Lung (tissue), 12 donors: ENCODE measurements around the gene CD48. TPM values are rescaled to one million over a fixed set of nuclear protein-coding genes. Genes with fewer than 3 reads are reported as not detected.

Experiments
- ATAC-seq: fragments of 200-7000 bp; cut with Tn5 transposase; one replicate; pipeline ENCODE4 v1.9.1; 2020; ENCODE audit warnings: moderate number of reproducible peaks; ENCODE audit not compliant: insufficient read depth, low FRiP score
- DNase-seq, 3 donors: peaks; one replicate each; pipeline ENCODE4 v3.0.0-alpha.2; 2013 to 2017
- H3K27ac ChIP-seq, 2 donors: one replicate each; pipeline ENCODE4 v1.5.1; 2013; ENCODE audit warnings: mild to moderate bottlenecking in 2 of 2, moderate library complexity in 2 of 2, control low read depth in 1 of 2, inconsistent platforms in 1 of 2, low read depth in 1 of 2, low read length in 1 of 2
- H3K27me3 ChIP-seq, 3 donors: one replicate each; pipeline ENCODE4 v1.5.1; 2013; ENCODE audit warnings: low read length in 2 of 3; ENCODE audit not compliant: control insufficient read depth in 3 of 3, insufficient read depth in 3 of 3
- H3K36me3 ChIP-seq, 4 donors: one replicate each; pipeline ENCODE4 v1.5.1; 2013; ENCODE audit warnings: low read length in 4 of 4, mild to moderate bottlenecking in 1 of 4, moderate library complexity in 1 of 4; ENCODE audit not compliant: control insufficient read depth in 4 of 4, insufficient read depth in 4 of 4
- H3K4me1 ChIP-seq, 5 donors: one replicate each; pipeline ENCODE4 v1.5.1; 2013; ENCODE audit warnings: low read length in 5 of 5, mild to moderate bottlenecking in 2 of 5, moderate library complexity in 1 of 5; ENCODE audit not compliant: control insufficient read depth in 5 of 5, insufficient read depth in 5 of 5
- H3K4me3 ChIP-seq: one replicate; pipeline ENCODE4 v1.5.1; 2013; ENCODE audit warnings: mild to moderate bottlenecking, control low read depth, moderate library complexity
- H3K9ac ChIP-seq, 2 donors: one replicate each; pipeline ENCODE4 v1.5.1; 2013; ENCODE audit warnings: low read length in 2 of 2, control low read depth in 1 of 2; ENCODE audit not compliant: insufficient read depth in 1 of 2
- H3K9me3 ChIP-seq, 4 donors: one replicate each; pipeline ENCODE4 v1.5.1; 2013; ENCODE audit warnings: low read length in 3 of 4, mild to moderate bottlenecking in 1 of 4, moderate library complexity in 1 of 4; ENCODE audit not compliant: control insufficient read depth in 4 of 4, insufficient read depth in 3 of 4
- WGBS, 2 donors: extraction: QIAGEN DNeasy Blood & Tissue Kit; methylation state at CpG; one replicate each; pipeline ENCODE4 v1.1.7; 2013; 5-methylcytosine and 5-hydroxymethylcytosine counted together
- polyA plus RNA-seq, 2 donors: library from polyadenylated mRNA; stranded (reverse); fragments of 200-250 nt; gene quantifications; one replicate each; pipeline ENCODE4 v1.2.1, GENCODE V29; 2013
- total RNA-seq, 2 donors: library from RNA; depleted of rRNA in 1 of 2; stranded (reverse); fragments of >200 nt in 1 of 2; gene quantifications; one replicate each; pipeline ENCODE4 v1.2.1, GENCODE V29; 2014 to 2021
- TF ChIP-seq, protein P1 (sequence below): IDR thresholded peaks from 2 replicates; pipeline ENCODE4 v1.5.1; 2012; ENCODE audit warnings: mild to moderate bottlenecking; ENCODE audit errors: control extremely low read depth, extremely low read depth
- donor health status: control.
- donor health status: control.
- donor health status: Bipolar disorder and iron deficiency.
- donor health status: healthy.
- donor health status: DM: yes; HTN: yes; CAD: no.

The CD48 gene
- total and polyA plus RNA-seq, 4 donors, result 16.4 to 126 (median 25.6) TPM

DNA sequence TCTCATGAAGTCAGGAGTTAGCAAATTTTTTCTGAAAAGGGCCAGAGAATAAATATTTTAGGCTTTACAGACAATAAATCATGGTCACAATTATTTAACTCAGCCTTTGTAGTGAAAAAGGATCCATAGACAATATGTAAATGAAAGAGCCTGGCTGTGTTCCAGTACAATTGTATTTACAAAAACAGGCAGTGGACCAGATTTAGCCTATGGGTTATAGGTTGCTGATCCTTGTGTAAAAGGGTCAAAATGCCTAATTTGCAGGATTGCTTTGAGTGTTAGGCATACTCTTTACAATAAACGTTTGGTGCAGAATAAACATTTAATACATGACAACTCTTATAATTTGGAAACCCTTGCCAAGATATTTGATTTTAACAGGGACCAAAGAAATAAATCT, 33.9 kb upstream of the CD48 start:
- no peaks in the 10 kb centered on the region for H3K36me3 ChIP-seq
- no peak overlapping the region for H3K27ac ChIP-seq
- peaks cover 0 to 3% (median 0%) of the 10 kb centered on the region in 4 donors for H3K9me3 ChIP-seq
- H3K27me3 ChIP-seq, result no peaks in the 10 kb centered on the region
- no peak overlapping the region for H3K4me3 ChIP-seq
- WGBS, 2 donors, result 39 to 81% methylated on average over 1 of the region's 1 CpG
- H3K4me1 ChIP-seq, result peaks cover 0 to 1% (median 0%) of the 10 kb centered on the region in 5 donors
- DNase-seq, result no peak
- TF ChIP-seq, protein P1, sequence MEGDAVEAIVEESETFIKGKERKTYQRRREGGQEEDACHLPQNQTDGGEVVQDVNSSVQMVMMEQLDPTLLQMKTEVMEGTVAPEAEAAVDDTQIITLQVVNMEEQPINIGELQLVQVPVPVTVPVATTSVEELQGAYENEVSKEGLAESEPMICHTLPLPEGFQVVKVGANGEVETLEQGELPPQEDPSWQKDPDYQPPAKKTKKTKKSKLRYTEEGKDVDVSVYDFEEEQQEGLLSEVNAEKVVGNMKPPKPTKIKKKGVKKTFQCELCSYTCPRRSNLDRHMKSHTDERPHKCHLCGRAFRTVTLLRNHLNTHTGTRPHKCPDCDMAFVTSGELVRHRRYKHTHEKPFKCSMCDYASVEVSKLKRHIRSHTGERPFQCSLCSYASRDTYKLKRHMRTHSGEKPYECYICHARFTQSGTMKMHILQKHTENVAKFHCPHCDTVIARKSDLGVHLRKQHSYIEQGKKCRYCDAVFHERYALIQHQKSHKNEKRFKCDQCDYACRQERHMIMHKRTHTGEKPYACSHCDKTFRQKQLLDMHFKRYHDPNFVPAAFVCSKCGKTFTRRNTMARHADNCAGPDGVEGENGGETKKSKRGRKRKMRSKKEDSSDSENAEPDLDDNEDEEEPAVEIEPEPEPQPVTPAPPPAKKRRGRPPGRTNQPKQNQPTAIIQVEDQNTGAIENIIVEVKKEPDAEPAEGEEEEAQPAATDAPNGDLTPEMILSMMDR, result no peak
- no peak for ATAC-seq
- no peak overlapping the region for H3K9ac ChIP-seq

DNA sequence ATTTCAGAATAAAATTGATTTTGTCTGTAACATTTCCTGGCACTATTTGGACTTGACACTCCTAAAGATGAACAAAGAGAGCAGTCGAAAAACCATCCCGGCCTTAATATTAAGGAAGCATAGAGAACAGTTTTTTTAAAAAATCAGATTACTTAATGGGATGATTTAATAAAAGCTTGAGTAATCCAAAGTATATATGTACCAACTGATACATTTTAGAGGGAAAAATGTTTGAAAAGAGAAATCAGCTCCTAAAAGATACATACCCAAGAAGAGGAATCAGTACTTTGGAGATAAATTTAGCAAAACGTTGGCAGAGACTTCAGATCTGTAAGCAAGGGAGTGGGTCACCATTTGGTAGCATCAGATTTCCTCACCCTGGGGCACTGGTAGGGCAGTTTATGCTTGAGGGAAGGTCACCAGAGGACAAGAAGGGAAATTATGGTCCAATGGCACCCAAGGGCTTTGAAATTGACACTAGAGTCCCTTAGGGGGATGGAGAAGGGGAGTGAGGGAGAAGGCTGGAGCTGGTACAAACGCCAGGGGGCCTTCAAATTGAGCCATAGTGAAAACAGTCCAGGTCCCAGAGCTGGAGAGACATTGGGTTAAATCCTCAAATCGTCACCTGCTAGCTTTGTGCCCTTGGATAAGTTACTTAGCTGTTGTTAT, 33.4 kb upstream of the CD48 start:
- H3K4me3 ChIP-seq, result no peak overlapping the region
- no peak overlapping the region for H3K9ac ChIP-seq
- no peak for ATAC-seq
- H3K4me1 ChIP-seq, result peaks cover 0 to 1% (median 0%) of the 10 kb centered on the region in 5 donors
- WGBS, 2 donors, result 69 to 83% methylated on average over 5 of the region's 5 CpGs
- no peaks in the 10 kb centered on the region for H3K27me3 ChIP-seq
- DNase-seq, result no peak
- TF ChIP-seq, protein P1, result no peak
- no peaks in the 10 kb centered on the region for H3K36me3 ChIP-seq
- no peak overlapping the region for H3K27ac ChIP-seq
- H3K9me3 ChIP-seq, result peaks cover 0 to 4% (median 0%) of the 10 kb centered on the region in 4 donors

DNA sequence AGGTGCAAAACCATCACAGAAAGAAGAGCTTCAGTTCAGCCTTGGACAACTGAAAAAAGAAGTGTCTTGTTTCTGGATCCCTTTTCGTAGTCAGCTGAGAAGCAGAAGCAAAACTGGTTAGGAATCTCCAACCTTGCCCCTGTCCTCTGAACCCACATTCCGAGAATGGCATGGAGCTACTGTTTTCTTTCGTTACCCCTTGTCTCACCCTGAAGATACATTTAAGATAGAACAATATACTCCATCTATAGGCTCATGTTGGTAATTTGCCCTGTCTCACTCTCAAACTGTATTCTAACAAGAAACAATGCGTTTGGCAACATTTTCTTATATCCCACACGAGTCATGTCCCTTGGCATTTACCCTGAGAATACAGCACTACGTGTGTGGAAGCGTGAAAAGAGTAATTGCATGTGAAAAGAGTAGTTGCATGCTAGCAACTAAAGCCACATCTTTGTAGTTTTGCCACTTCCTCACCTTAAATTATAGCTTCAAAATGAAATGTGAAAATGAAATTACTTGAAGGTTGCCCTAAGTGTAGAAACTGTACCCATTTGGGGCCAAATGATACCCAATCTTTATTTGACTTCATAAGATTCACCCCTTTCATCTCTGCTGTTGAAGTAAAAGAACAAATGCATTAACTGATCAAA, 32.7 kb upstream of the CD48 start:
- 62 to 66% methylated on average over 7 of the region's 7 CpGs for WGBS, 2 donors
- ATAC-seq (no peak), DNase-seq (no peak)
- no peak overlapping the region for H3K4me3 ChIP-seq
- TF ChIP-seq, protein P1, result no peak
- H3K4me1 ChIP-seq, result no peaks in the 10 kb centered on the region
- no peaks in the 10 kb centered on the region for H3K27me3 ChIP-seq
- H3K36me3 ChIP-seq, result no peaks in the 10 kb centered on the region
- peaks cover 0 to 4% (median 0%) of the 10 kb centered on the region in 4 donors for H3K9me3 ChIP-seq
- H3K9ac ChIP-seq, result no peak overlapping the region
- no peak overlapping the region for H3K27ac ChIP-seq
